GM12878 (cell line): Measurements from ENCODE around the gene C16orf90. TPM values are rescaled to one million over a fixed set of nuclear protein-coding genes. Genes with fewer than 3 reads are reported as not detected.

Experiments used
- ATAC-seq: fragments of 200-7000 bp; cut with Tn5 transposase; 3 replicates; pipeline ENCODE4 v1.9.1; 2020; ENCODE audit warnings: mild to moderate bottlenecking, moderate library complexity
- BruUV-seq: library from RNA; stranded (reverse); fragments of 400-500 nt; replicated peaks from 2 replicates; lab custom pipeline; 2021; lab: Mats Ljungman, UMichigan
- CTCF ChIA-PET: fragments of 300-600 bp; sonication (Branson Sonifier 250); formaldehyde crosslinking; extraction: SDS; loops from one replicate; lab custom pipeline; 2021; ENCODE audit warnings: inconsistent platforms; lab: Yijun Ruan, JAX
- POLR2A ChIA-PET: fragments of 350-600 bp; formaldehyde crosslinking; extraction: SDS; loops from one replicate; lab custom pipeline; 2021; ENCODE audit warnings: inconsistent platforms; lab: Charles Lee
- RAD21 ChIA-PET: fragments of 300-600 bp; sonication (Branson Sonifier 250); formaldehyde crosslinking; loops from one replicate; lab custom pipeline; 2023; ENCODE audit warnings: antibody characterized with exemption; ENCODE audit not compliant: unreplicated experiment; lab: Charles Lee
- SMC1A ChIA-PET: fragments of 300-600 bp; sonication (Branson Sonifier 250); formaldehyde crosslinking; loops from one replicate; lab custom pipeline; 2023; ENCODE audit not compliant: unreplicated experiment, uncharacterized antibody; lab: Charles Lee
- DNase-seq: peaks from one replicate; pipeline ENCODE4 v3.0.0-alpha.2; 2011; ENCODE audit warnings: low read depth, low spot score
- FAIRE-seq: peaks from 3 replicates; lab custom pipeline; 2011; peaks lifted over from hg19 to GRCh38; lab: Jason Lieb, UNC
- H2AFZ ChIP-seq: 2 replicates; pipeline ENCODE4 v1.6.0; 2011; ENCODE audit warnings: low read depth, low read length, control low read depth; ENCODE audit not compliant: control insufficient read depth
- H3K27ac ChIP-seq: 2 replicates; pipeline ENCODE4 v1.5.1; 2011; ENCODE audit warnings: control low read depth; ENCODE audit not compliant: control insufficient read depth, insufficient read depth
- H3K27me3 ChIP-seq, 2 experiments: replicated peaks in 1 of 2; 2 replicates each; pipeline versions ENCODE4 v1.6.0 to v1.6.1; 2011; ENCODE audit warnings: low read length in 1 of 2; ENCODE audit not compliant: control insufficient read depth in 2 of 2, insufficient read depth in 2 of 2
- H3K36me3 ChIP-seq, 2 experiments: 2 replicates each; pipeline ENCODE4 v1.5.1; 2011; ENCODE audit warnings: low read length in 1 of 2; ENCODE audit not compliant: control insufficient read depth in 2 of 2, insufficient read depth in 2 of 2
- H3K4me1 ChIP-seq: 2 replicates; pipeline ENCODE4 v1.6.1; 2011; ENCODE audit warnings: mild to moderate bottlenecking, low read length, moderate library complexity, mixed read lengths; ENCODE audit not compliant: control insufficient read depth, insufficient read depth
- H3K4me2 ChIP-seq: 2 replicates; pipeline ENCODE4 v1.6.0; 2011; ENCODE audit warnings: control low read depth; ENCODE audit not compliant: control insufficient read depth, insufficient read depth
- H3K4me3 ChIP-seq: fragments of 200-600 bp; sonication (generic); 2 replicates; pipeline ENCODE4 v1.5.1; 2016
- H3K79me2 ChIP-seq: 2 replicates; pipeline ENCODE4 v1.6.0; 2011; ENCODE audit warnings: low read length; ENCODE audit not compliant: control insufficient read depth, insufficient read depth
- H3K9ac ChIP-seq: 2 replicates; pipeline ENCODE4 v1.8.0; 2011; ENCODE audit warnings: low read length, control low read depth, mixed read lengths; ENCODE audit not compliant: control insufficient read depth, insufficient read depth
- H3K9me3 ChIP-seq: replicated peaks from 3 replicates; pipeline ENCODE4 v1.5.1; 2011; ENCODE audit warnings: mild to moderate bottlenecking, low read length; ENCODE audit not compliant: control insufficient read depth, insufficient read depth
- H4K20me1 ChIP-seq: 2 replicates; pipeline ENCODE4 v1.6.0; 2011; ENCODE audit not compliant: control insufficient read depth, insufficient read depth
- ATF2 ChIP-seq: IDR thresholded peaks from 2 replicates; pipeline ENCODE4 v1.6.1; 2012; ENCODE audit warnings: low read length, inconsistent platforms
- CBFB ChIP-seq: IDR thresholded peaks from 2 replicates; pipeline ENCODE4 v1.6.1; 2016; ENCODE audit warnings: antibody characterized with exemption, low read depth
- CUX1 ChIP-seq: IDR thresholded peaks from 2 replicates; pipeline ENCODE4 v1.6.1; 2012; ENCODE audit warnings: improper control_type of control experiment, low read depth, low read length; ENCODE audit not compliant: insufficient replicate concordance
- HSF1 ChIP-seq: fragments of 150-350 bp; IDR thresholded peaks from 2 replicates; pipeline ENCODE4 v1.6.1; 2014; ENCODE audit warnings: mild to moderate bottlenecking, low read depth, low read length
- NR2C2 ChIP-seq: IDR thresholded peaks from 2 replicates; pipeline ENCODE4 v1.6.1; 2011; ENCODE audit warnings: borderline replicate concordance, low read depth; ENCODE audit not compliant: control insufficient read depth, insufficient read length
- PML ChIP-seq: IDR thresholded peaks from 2 replicates; pipeline ENCODE4 v1.6.1; 2012; ENCODE audit warnings: low read length, inconsistent platforms
- SMAD1 ChIP-seq: fragments of 450-650 bp; IDR thresholded peaks from 2 replicates; pipeline ENCODE4 v1.6.1; 2018; ENCODE audit warnings: mild to moderate bottlenecking, low read depth; ENCODE audit not compliant: partially characterized antibody
- USF1 ChIP-seq: IDR thresholded peaks from 2 replicates; pipeline ENCODE4 v1.6.1; 2011; ENCODE audit warnings: borderline replicate concordance, low read depth, mild to moderate bottlenecking, moderate library complexity, mixed read lengths, low read length; ENCODE audit not compliant: insufficient read depth; ENCODE audit errors: extremely low read length
- USF2 ChIP-seq: IDR thresholded peaks from 2 replicates; pipeline ENCODE4 v1.6.1; 2011; ENCODE audit warnings: low read depth, low read length, improper control_type of control experiment, borderline replicate concordance
- ZNF217 ChIP-seq: fragments of 450-650 bp; IDR thresholded peaks from 2 replicates; pipeline ENCODE4 v1.6.1; 2017; ENCODE audit warnings: antibody characterized with exemption, mild to moderate bottlenecking
- WGBS: methylation state at CpG from one replicate; pipeline ENCODE4 v1.1.6; 2016; ENCODE audit warnings: low lambda C conversion rate; ENCODE audit not compliant: insufficient replicate concordance, insufficient coverage; ENCODE audit errors: missing lambda C conversion rate; 5-methylcytosine and 5-hydroxymethylcytosine counted together
- in situ Hi-C: fragments of 300-500 bp; cut with MboI; formaldehyde crosslinking; loops from 9 replicates; pipeline ENCODE4 v1.14.3; 2018; ENCODE audit warnings: mixed read lengths
- intact Hi-C: fragments of 100-400 bp; cut with micrococcal nuclease; formaldehyde crosslinking; loops from one replicate; pipeline ENCODE4 v1.14.2; 2022; ENCODE audit not compliant: unreplicated experiment
- polyA plus RNA-seq, 11 experiments: library from polyadenylated mRNA; depleted of rRNA in 4 of 11; unstranded in 6 of 11; stranded (reverse) in 5 of 11; fragments of >200 nt; fragmentation: Nextera tagmentation in 4 of 11; fragmentation: Illumina TruSeq in 1 of 11; extraction: Ambion mirVana in 4 of 11; extraction: Trizol in 1 of 11; gene quantifications; 1 replicate in 1 of 11; 2 replicates in 10 of 11; pipeline versions ENCODE4 v1.2.1 to v1.2.3, GENCODE V29; 2011 to 2016; ENCODE audit warnings: inconsistent platforms in 2 of 11, missing spikeins in 2 of 11, low read depth in 1 of 11
- total RNA-seq, 4 experiments: library from RNA; depleted of rRNA in 3 of 4; stranded (reverse); fragments of >200 nt in 3 of 4; fragmentation: Illumina TruSeq in 1 of 4; extraction: Trizol in 1 of 4; gene quantifications; 2 replicates each; pipeline versions ENCODE4 v1.2.1 to v1.2.3, GENCODE V29; 2013 to 2021

C16orf90 gene
- total and polyA plus RNA-seq, 10 of the 15 experiments (the other 5 are each of a cell fraction or from before 2014, with no cell fraction given): not detected

- Histone ChIP-seq H3K4me1 (no peaks in the 10 kb centered on the region), H4K20me1 (no peaks in the 10 kb centered on the region), H3K27ac (no peak overlapping the region), H2AFZ (no peak overlapping the region), H3K4me3 (no peak overlapping the region), H3K9me3 (peaks cover 13% of the 10 kb centered on the region), H3K9ac (no peak overlapping the region), H3K4me2 (no peak overlapping the region), H3K36me3 (peaks cover 5 to 13% of the 10 kb centered on the region in 2 experiments; a peak in 3 of 4 replicates), H3K27me3 (no peaks in the 10 kb centered on the region), H3K79me2 (peaks cover 12% of the 10 kb centered on the region)
- ChIA-PET RAD21 (no interaction called here), POLR2A (no interaction called here), CTCF (no interaction called here), SMC1A (no interaction called here)
- intact Hi-C loops (no loop called here), in situ Hi-C loops (no loop called here)
- WGBS: 82% methylated on average over 3 of the region's 3 CpGs
- DNase-seq: no peak
- no peak for FAIRE-seq
- no TSS peak for BruUV-seq
- no peak for ATAC-seq
- TF ChIP-seq USF1 (no peak), HSF1 (no peak), CBFB (no peak), ZNF217 (no peak), NR2C2 (no peak), USF2 (no peak), PML (no peak), CUX1 (no peak), SMAD1 (no peak), ATF2 (no peak)
Observed at GRCh38 chr16:3476409-3476808, 18.9 kb downstream of the C16orf90 start.
